Measurements from ENCODE around the gene CNTROB. TPM values are rescaled to one million over a fixed set of nuclear protein-coding genes. Genes with fewer than 3 reads are reported as not detected.

CNTROB gene
- total RNA-seq, 1 experiment from 2014 or later = 30.1 TPM

GRCh38 chr17:7992516-7992915 is 60.5 kb downstream of the CNTROB start:
- WGBS (ENCODE audit: extremely low coverage, insufficient read length, low lambda C conversion rate) = no CpG with 5 or more reads among the region's 2 CpGs

More at GRCh38 chr17:7992516-7992915, 60.5 kb downstream of the CNTROB start:
- DNase-seq = no peak
- no peak overlapping the region for H2AFZ ChIP-seq (ENCODE audit: low read length)
- no peaks in the 10 kb centered on the region for H3K27me3 ChIP-seq (ENCODE audit: insufficient read depth, low read length)
- no peaks in the 10 kb centered on the region for H3K9me3 ChIP-seq (ENCODE audit: control insufficient read depth, low read depth, low read length)
- no peak overlapping the region for H2BK20ac ChIP-seq (ENCODE audit: low read depth, low read length, poor library complexity, severe bottlenecking)
- H2BK5ac ChIP-seq (ENCODE audit: insufficient read length, low read length) = no peak overlapping the region
- H3K79me2 ChIP-seq (ENCODE audit: insufficient read depth, low read length) = no peaks in the 10 kb centered on the region
- H4K20me1 ChIP-seq (ENCODE audit: control insufficient read depth, insufficient read depth, insufficient read length) = no peaks in the 10 kb centered on the region
- H4K8ac ChIP-seq (replicated peaks; ENCODE audit: insufficient read length, low read depth, low read length) = no peak overlapping the region
- H2BK15ac ChIP-seq (ENCODE audit: low read depth, low read length) = no peak overlapping the region
- no peak overlapping the region for H2AK5ac ChIP-seq (ENCODE audit: insufficient read length, low read length)
- no peaks in the 10 kb centered on the region for H3K79me1 ChIP-seq (ENCODE audit: insufficient read depth, low read depth, low read length, poor library complexity, severe bottlenecking)
- no peak overlapping the region for H3K27ac Mint-ChIP-seq
- no peak overlapping the region for H2BK120ac ChIP-seq (ENCODE audit: low read depth, low read length, poor library complexity, severe bottlenecking)
- no peak overlapping the region for H3K14ac ChIP-seq (ENCODE audit: insufficient read depth, low read length)
- no peak overlapping the region for H4K91ac ChIP-seq (ENCODE audit: insufficient read length, low read depth, low read length)
- no peak overlapping the region for H3K23ac ChIP-seq (ENCODE audit: insufficient read length, low read depth, low read length)
- peaks cover 33% of the 10 kb centered on the region for H3K27me3 Mint-ChIP-seq (ENCODE audit: low read depth)
- H3K23me2 ChIP-seq (ENCODE audit: insufficient read length, low read depth, low read length, poor library complexity, severe bottlenecking) = peaks cover 5% of the 10 kb centered on the region
- H3K9ac ChIP-seq (ENCODE audit: extremely low read depth, insufficient read length, low read length) = no peak overlapping the region
- no peak overlapping the region for H3K56ac ChIP-seq (ENCODE audit: insufficient read length, low read depth, low read length)
- H3K4me3 Mint-ChIP-seq = no peak overlapping the region
- no peak overlapping the region for H2BK12ac ChIP-seq (ENCODE audit: insufficient read length, low read depth, low read length)
- H3K4me2 ChIP-seq (ENCODE audit: insufficient read depth, insufficient read length, low read length) = no peak overlapping the region
- H3K4ac ChIP-seq (ENCODE audit: low read depth, low read length) = no peak overlapping the region; the same call in 1 of the 2 replicates
- H3K27ac ChIP-seq (ENCODE audit: insufficient read length, low read depth, low read length) = no peak overlapping the region
- H3K4me1 ChIP-seq (ENCODE audit: insufficient read depth, low read length) = no peaks in the 10 kb centered on the region; the same call in 1 of the 2 replicates
- H3K9me3 Mint-ChIP-seq = peaks cover 4 to 8% of the 10 kb centered on the region in 2 experiments; a peak in 4 of 5 replicates
- no peaks in the 10 kb centered on the region; a peak in 1 of 7 replicates for H3K36me3 Mint-ChIP-seq (ENCODE audit: insufficient read depth in 1 of 3, low read depth in 3 of 3)
- TF ChIP-seq CTCF (conservative IDR thresholded peaks at IDR 0.05) = no peak
- peaks cover 4 to 11% of the 10 kb centered on the region in 2 experiments for H3K4me1 Mint-ChIP-seq
- no peak overlapping the region for H4K5ac ChIP-seq (ENCODE audit: insufficient read length, low read depth, low read length)
- H3T11ph ChIP-seq (ENCODE audit: low read length) = no peak overlapping the region
- no peak overlapping the region for H3K18ac ChIP-seq (ENCODE audit: insufficient read length, low read depth, low read length)

All from H9 (cell line).